MCF 10A (cell line): ENCODE data around the gene GPX4. TPM values are rescaled to one million over a fixed set of nuclear protein-coding genes. Genes with fewer than 3 reads are reported as not detected.

Experiments used
- BruUV-seq: library from RNA; stranded (reverse); fragments of 400-500 nt; replicated peaks from 2 replicates; lab custom pipeline; 2021; lab: Mats Ljungman, UMichigan
- CTCF ChIA-PET: fragments of 300-600 bp; sonication (Branson Sonifier 250); formaldehyde crosslinking; extraction: SDS; loops from one replicate; lab custom pipeline; 2021; ENCODE audit warnings: antibody characterized with exemption, inconsistent platforms; lab: Yijun Ruan, JAX
- POLR2A ChIA-PET: fragments of 300-600, 350-650 bp; sonication (Branson Sonifier 250); formaldehyde crosslinking; extraction: SDS; loops from one replicate; lab custom pipeline; 2020; ENCODE audit warnings: antibody characterized with exemption, inconsistent platforms; lab: Yijun Ruan, JAX
- DNase-seq: peaks from one replicate; pipeline ENCODE4 v3.0.0-alpha.2; 2018; ENCODE audit not compliant: unreplicated experiment
- H3K27ac Mint-ChIP-seq: one replicate; pipeline ENCODE4 v1.8.0; 2022; ENCODE audit warnings: mild to moderate bottlenecking, low read depth, mixed read lengths; ENCODE audit not compliant: unreplicated experiment
- H3K27me3 Mint-ChIP-seq: one replicate; pipeline ENCODE4 v1.8.0; 2022; ENCODE audit warnings: mixed read lengths; ENCODE audit not compliant: insufficient read depth, unreplicated experiment
- H3K36me3 Mint-ChIP-seq: one replicate; pipeline ENCODE4 v1.8.0; 2022; ENCODE audit warnings: mild to moderate bottlenecking, moderate library complexity, mixed read lengths; ENCODE audit not compliant: insufficient read depth, unreplicated experiment
- H3K4me1 Mint-ChIP-seq: one replicate; pipeline ENCODE4 v1.8.0; 2022; ENCODE audit warnings: mixed read lengths; ENCODE audit not compliant: insufficient read depth, unreplicated experiment
- H3K4me3 Mint-ChIP-seq: one replicate; pipeline ENCODE4 v1.8.0; 2022; ENCODE audit warnings: mild to moderate bottlenecking, moderate library complexity, mixed read lengths; ENCODE audit not compliant: unreplicated experiment
- H3K9me3 Mint-ChIP-seq: one replicate; pipeline ENCODE4 v1.8.0; 2022; ENCODE audit warnings: mixed read lengths; ENCODE audit not compliant: unreplicated experiment
- intact Hi-C: fragments of 100-400 bp; cut with micrococcal nuclease; formaldehyde crosslinking; loops from 2 replicates; pipeline ENCODE4 v1.14.1; 2022
- total RNA-seq: library from RNA; stranded (reverse); gene quantifications from 2 replicates; pipeline ENCODE4 v1.2.3, GENCODE V29; 2022
- TF ChIP-seq, protein P1 (sequence below): fragments of 200-600 bp; IDR thresholded peaks from one replicate; pipeline ENCODE4 v1.8.0; 2022; ENCODE audit warnings: antibody characterized with exemption, mild to moderate bottlenecking; ENCODE audit not compliant: unreplicated experiment

GPX4 gene
- total RNA-seq, 1 experiment from 2014 or later, result 191 TPM

DNA sequence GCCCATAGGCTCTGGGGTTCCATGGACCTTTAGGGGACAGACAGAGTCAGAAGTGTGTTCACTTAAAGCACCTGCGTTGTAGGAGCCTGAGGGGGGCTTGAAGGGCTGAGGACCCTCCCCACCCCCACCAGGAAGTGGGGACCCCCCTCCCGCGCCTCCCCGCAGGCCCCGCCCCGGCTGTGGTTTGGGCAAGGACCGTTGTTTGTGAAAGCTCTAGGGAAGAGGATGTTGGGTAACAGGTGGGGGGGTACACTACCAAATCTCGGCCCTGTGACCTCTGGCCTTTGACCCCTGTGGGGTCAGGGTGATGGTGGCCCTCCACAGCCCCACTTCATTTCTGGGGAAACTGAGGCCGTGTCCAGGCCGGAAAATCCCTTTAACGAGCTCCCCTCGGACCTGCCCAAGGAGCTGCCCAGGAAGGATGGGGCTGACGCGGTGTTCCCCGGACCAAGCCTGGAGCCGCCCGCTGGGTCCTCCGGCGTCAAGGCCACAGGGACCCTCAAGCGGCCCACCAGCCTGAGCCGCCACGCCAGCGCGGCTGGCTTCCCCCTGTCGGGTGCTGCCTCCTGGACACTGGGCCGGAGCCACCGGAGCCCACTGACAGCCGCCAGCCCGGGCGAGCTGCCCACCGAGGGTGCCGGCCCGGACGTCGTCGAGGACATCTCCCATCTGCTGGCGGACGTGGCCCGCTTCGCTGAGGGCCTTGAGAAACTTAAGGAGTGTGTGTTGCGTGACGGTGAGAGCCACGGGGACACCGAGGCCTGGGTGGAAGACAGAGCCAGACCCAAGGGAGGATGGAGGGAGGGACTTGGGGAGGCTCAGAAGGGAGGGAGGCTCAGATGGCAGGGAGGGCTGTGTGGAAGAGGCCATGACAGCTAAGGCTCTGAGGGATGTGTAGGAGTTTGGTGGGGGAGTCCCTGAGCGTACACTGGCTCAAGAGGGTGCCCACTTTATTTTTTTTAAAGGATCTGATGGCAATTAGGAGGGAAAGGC, 35.5 kb upstream of the GPX4 start:
- CTCF ChIA-PET, result interaction anchor here (0.8 kb wide), 1 partner anchor 35 kb away, joined by 3 read pairs; no protein-coding TSS in a partner anchor
- peaks cover 23% of the 10 kb centered on the region for H3K4me1 Mint-ChIP-seq
- peaks cover 6% of the 10 kb centered on the region for H3K36me3 Mint-ChIP-seq
- DNase-seq, result no peak
- no peaks in the 10 kb centered on the region for H3K9me3 Mint-ChIP-seq
- H3K4me3 Mint-ChIP-seq, result peak overlapping the region; percentile 72
- no peaks in the 10 kb centered on the region for H3K27me3 Mint-ChIP-seq
- POLR2A ChIA-PET, result interaction anchor here (0.7 to 4.8 kb wide), 6 partner anchors 17 to 201 kb away, joined by 3 to 31 read pairs (median 9); partner anchors contain the start of genes CIRBP, CNN2 and GPX4
- TF ChIP-seq, protein P1, sequence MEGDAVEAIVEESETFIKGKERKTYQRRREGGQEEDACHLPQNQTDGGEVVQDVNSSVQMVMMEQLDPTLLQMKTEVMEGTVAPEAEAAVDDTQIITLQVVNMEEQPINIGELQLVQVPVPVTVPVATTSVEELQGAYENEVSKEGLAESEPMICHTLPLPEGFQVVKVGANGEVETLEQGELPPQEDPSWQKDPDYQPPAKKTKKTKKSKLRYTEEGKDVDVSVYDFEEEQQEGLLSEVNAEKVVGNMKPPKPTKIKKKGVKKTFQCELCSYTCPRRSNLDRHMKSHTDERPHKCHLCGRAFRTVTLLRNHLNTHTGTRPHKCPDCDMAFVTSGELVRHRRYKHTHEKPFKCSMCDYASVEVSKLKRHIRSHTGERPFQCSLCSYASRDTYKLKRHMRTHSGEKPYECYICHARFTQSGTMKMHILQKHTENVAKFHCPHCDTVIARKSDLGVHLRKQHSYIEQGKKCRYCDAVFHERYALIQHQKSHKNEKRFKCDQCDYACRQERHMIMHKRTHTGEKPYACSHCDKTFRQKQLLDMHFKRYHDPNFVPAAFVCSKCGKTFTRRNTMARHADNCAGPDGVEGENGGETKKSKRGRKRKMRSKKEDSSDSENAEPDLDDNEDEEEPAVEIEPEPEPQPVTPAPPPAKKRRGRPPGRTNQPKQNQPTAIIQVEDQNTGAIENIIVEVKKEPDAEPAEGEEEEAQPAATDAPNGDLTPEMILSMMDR, result no peak
- peak overlapping the region; percentile 59 for H3K27ac Mint-ChIP-seq
- intact Hi-C loops, result loop anchor here (5.0 kb wide), 1 partner anchor 34 kb away; the partner anchor contains the start of gene GPX4
- BruUV-seq, result no TSS peak

DNA sequence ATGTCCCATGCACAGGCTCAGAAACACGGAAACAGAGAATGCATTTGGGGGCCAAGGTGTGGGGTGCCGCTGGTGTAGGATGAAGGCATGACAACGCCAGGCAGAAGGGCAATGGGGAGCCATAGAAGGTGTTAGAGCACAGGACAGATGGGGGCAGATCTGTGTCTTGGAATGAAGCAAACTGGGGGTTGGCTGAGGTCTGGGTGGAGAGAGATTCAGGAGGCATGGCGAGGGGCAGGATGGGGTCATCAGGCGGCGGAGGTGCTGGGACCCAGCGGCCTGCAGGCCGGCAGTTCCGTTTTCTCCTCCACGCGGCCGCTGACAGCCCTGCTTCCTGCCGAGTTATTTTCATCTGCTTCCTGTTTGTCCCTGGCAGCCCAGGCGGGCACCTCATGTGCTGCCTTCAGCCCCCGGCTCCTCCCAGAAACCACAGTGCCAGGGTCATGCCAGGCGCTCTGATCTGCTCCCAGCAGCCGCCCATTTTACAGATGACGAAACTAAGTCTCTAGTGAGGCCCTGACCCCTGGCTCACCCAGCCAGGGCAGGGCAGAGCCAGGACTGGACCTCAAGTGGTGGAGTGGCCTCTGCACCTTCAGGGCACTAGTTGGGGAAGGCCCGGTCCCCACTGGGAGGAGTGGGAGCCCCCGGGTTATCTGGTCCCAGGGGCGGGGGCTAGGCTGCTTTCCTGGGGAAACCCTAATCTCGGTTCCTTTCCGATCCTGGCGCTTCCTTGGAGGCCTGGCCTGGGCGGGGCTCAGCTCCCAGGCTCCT, 34.6 kb upstream of the GPX4 start:
- TF ChIP-seq, protein P1, result no peak
- no peak overlapping the region for H3K4me3 Mint-ChIP-seq
- H3K36me3 Mint-ChIP-seq, result peaks cover 6% of the 10 kb centered on the region
- H3K27me3 Mint-ChIP-seq, result no peaks in the 10 kb centered on the region
- peak; percentile 39 for DNase-seq
- ChIA-PET CTCF (no interaction called here), POLR2A (no interaction called here)
- H3K9me3 Mint-ChIP-seq, result no peaks in the 10 kb centered on the region
- H3K27ac Mint-ChIP-seq, result peak overlapping the region; percentile 59
- peaks cover 23% of the 10 kb centered on the region for H3K4me1 Mint-ChIP-seq
- no TSS peak for BruUV-seq
- intact Hi-C loops, result loop anchor here (5.0 kb wide), 1 partner anchor 33 kb away; the partner anchor contains the start of gene GPX4

DNA sequence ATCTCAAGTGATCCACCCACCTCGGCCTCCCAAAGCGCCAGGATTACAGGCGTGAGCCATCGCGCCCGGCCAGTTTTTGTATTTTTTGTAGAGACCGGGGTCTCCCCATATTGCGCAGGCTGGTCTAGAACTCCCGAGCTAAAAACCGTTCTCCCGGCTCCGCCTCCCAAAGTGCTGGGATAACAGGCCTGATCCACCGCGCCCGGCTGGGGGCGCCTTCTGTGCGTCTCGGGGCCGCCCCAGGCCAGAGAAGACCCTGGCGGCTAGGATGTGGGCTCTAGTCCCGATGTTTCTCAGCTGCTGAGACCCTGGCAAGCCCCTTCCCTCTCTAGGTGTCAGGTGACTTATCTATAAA, 33.2 kb upstream of the GPX4 start:
- H3K4me1 Mint-ChIP-seq, result peaks cover 16% of the 10 kb centered on the region
- BruUV-seq, result no TSS peak
- CTCF ChIA-PET, result interaction anchor here (0.6 kb wide), 1 partner anchor 13 kb away, joined by 3 read pairs; no protein-coding TSS in a partner anchor
- H3K4me3 Mint-ChIP-seq, result no peak overlapping the region
- H3K9me3 Mint-ChIP-seq, result no peaks in the 10 kb centered on the region
- DNase-seq, result no peak
- peaks cover 6% of the 10 kb centered on the region for H3K36me3 Mint-ChIP-seq
- intact Hi-C loops, result no loop called here
- H3K27me3 Mint-ChIP-seq, result no peaks in the 10 kb centered on the region
- POLR2A ChIA-PET, result interaction anchor here (0.5 kb wide), 1 partner anchor 1022 kb away, joined by 3 read pairs; no protein-coding TSS in a partner anchor
- H3K27ac Mint-ChIP-seq, result no peak overlapping the region
- TF ChIP-seq, protein P1, result no peak
